ENCODE data around the gene MARCHF10.
"Not testable (repeated sequence)": the region's sequence is repeated elsewhere in the genome, so short reads cannot be mapped to it uniquely, and the experiment has no call there.

The MARCHF10 gene, protein sequence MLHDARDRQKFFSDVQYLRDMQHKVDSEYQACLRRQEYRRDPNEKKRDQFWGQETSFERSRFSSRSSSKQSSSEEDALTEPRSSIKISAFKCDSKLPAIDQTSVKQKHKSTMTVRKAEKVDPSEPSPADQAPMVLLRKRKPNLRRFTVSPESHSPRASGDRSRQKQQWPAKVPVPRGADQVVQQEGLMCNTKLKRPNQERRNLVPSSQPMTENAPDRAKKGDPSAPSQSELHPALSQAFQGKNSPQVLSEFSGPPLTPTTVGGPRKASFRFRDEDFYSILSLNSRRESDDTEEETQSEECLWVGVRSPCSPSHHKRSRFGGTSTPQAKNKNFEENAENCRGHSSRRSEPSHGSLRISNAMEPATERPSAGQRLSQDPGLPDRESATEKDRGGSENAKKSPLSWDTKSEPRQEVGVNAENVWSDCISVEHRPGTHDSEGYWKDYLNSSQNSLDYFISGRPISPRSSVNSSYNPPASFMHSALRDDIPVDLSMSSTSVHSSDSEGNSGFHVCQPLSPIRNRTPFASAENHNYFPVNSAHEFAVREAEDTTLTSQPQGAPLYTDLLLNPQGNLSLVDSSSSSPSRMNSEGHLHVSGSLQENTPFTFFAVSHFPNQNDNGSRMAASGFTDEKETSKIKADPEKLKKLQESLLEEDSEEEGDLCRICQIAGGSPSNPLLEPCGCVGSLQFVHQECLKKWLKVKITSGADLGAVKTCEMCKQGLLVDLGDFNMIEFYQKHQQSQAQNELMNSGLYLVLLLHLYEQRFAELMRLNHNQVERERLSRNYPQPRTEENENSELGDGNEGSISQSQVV

DNA sequence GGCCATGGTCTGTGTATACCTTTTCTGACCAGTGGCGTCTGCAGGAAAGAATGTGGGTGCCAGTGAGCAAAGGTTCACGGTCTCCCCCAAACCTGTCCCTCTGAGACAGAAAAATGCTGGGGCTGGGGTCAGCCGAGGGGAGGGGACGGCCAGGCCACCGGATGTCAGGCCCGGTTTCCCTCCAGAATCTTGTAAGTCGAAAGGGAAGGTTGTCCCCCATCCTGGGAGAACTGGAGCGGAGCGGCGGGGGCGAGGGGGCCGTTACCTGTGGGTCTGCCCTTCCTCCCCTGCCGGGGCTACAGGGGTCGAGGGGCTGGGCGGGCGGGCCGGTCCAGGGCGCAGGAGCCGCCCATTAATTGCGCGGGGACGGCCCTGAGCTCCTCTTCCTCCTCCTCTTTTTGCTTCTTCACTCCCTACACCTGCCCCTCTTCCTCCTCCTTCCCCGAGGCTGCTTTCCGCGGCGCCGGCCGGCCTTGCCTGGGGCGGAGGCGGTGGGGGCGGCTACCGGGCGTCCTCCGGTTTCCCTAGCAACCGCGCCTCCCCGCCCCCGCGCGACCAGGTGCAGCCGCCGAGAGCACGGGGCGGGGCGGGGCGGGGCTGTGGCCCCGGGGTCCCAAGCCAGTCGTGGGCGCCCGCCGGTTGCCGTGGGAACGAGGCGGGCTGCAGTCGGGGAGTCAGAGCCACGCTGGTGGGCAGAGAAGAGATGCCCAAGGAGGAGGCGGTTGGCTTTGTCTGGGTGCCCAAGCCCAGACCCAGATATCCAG, at the start of gene MARCHF10:
TSS of gene MARCHF10 (minus strand) at position 503 of the 764 bp plus-strand sequence. CDS start 6,579 bp downstream, outside the sequence.
- H3K9ac ChIP-seq (ENCODE audit: low read depth, low read length), result peak within 1 kb of the TSS; percentile 45; the same call in 1 of the 2 replicates
- peaks cover 7% of the 10 kb centered on the region; the same call in 1 of the 2 replicates for H3K4me1 ChIP-seq (ENCODE audit: insufficient read depth, low read length)

DNA sequence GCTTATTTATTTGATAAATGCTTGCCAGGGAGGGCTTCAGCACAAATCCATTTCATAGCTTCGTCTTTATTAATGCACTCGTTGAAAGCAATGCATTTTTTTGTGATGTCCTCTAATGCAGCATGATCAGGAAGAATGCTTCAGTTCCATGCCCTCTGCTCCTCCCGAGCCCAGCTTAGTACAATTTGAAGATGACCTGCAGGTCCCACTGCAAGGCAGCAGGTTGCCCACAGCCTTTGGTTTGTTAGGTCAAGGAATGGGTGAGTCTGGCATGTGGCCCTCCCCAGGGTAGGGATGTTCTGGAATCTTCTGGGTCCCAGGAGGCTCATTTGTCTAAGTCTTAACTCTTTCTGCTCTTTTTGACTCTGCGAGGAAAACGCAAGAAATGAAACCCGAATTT, 49.4 kb upstream of the MARCHF10 start:
- H3K9me3 ChIP-seq (ENCODE audit: control insufficient read depth, insufficient read depth, low read length), result no peaks in the 10 kb centered on the region
- no peak overlapping the region for H3K9ac ChIP-seq (ENCODE audit: low read depth, low read length)
- no peaks in the 10 kb centered on the region for H3K4me1 ChIP-seq (ENCODE audit: insufficient read depth, low read length)
- no peaks in the 10 kb centered on the region for H3K36me3 ChIP-seq (ENCODE audit: insufficient read depth, low read length)

More for the DNA sequence above, at the start of gene MARCHF10:
- H3K36me3 ChIP-seq (ENCODE audit: insufficient read depth, low read length), result no peaks in the 10 kb centered on the region
- no peaks in the 10 kb centered on the region; the same call in 1 of the 2 replicates for H3K9me3 ChIP-seq (ENCODE audit: control insufficient read depth, insufficient read depth, low read length)

DNA sequence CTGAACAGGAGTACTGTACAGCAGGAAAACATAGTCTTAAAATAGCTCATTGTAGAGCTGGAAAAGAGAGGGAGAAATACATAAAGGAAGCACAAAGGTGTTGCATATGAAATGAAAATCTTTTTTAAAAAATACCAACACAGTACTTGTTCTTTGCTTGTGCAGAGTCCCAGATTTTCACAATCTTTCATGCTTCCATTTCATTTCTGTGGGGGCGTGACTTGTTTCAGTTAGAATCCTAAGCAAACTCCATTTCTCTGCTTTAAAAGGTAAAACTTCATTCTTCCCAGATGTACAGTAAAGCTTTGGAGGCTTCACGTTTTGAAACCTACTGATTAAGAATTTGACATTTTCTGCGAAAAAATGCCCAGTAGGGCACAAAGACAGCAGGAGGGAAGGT, 48.5 kb upstream of the MARCHF10 start:
- H3K4me1 ChIP-seq (ENCODE audit: insufficient read depth, low read length), result no peaks in the 10 kb centered on the region
- no peaks in the 10 kb centered on the region for H3K36me3 ChIP-seq (ENCODE audit: insufficient read depth, low read length)
- H3K9me3 ChIP-seq (ENCODE audit: control insufficient read depth, insufficient read depth, low read length), result no peaks in the 10 kb centered on the region
- no peak overlapping the region for H3K9ac ChIP-seq (ENCODE audit: low read depth, low read length)

DNA sequence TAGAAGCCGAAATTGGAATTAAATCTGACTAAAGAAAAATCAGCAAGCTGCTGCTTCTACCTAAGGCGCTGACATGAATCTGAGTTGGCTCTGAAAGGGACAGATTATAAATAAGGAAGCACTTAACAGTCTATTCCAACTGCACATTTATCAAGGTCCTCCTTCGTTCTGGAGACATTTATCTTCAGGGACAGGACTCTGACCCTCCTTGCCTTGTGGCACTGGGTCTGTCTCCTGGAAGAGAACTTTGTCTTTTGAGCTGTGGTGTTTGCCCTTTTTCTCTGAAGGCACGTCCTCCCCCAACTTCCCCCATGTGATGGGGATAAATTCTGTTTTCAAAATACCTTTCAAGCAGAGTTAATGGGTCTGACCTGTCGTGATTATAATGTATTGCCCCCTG, 47.0 kb upstream of the MARCHF10 start:
- Histone ChIP-seq H3K36me3 (ENCODE audit: insufficient read depth, low read length) (no peaks in the 10 kb centered on the region), H3K4me1 (ENCODE audit: insufficient read depth, low read length) (no peaks in the 10 kb centered on the region), H3K9me3 (ENCODE audit: control insufficient read depth, insufficient read depth, low read length) (no peaks in the 10 kb centered on the region), H3K9ac (ENCODE audit: low read depth, low read length) (no peak overlapping the region)

DNA sequence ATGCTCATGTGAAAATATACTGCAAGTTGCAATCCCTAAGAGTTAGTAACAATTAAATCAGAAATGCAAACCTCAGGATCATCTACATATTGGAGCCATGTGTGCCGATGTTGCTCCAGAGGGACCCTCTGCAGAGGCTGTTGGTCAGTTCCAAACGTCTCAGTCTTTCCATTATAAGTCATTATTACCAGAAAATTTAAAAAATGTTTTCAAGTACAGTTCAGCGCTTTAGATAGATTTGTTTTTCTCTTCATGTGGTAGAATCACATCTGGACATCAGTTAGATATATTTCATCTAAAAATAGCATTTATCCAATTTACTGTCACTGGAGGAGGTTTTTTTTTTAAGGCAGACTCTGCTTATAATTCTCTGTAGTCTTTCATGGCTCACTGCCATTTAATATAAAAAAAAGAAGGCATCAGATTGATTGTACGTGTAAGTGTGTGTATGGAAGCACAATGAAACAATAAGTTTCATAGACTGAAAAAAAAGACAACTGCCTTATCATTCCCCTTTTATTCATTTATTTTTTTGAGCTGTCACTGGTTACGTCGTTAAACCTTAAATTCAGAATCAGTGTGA, 46.1 kb upstream of the MARCHF10 start:
- Histone ChIP-seq H3K4me1 (ENCODE audit: insufficient read depth, low read length) (no peaks in the 10 kb centered on the region), H3K36me3 (ENCODE audit: insufficient read depth, low read length) (no peaks in the 10 kb centered on the region)

DNA sequence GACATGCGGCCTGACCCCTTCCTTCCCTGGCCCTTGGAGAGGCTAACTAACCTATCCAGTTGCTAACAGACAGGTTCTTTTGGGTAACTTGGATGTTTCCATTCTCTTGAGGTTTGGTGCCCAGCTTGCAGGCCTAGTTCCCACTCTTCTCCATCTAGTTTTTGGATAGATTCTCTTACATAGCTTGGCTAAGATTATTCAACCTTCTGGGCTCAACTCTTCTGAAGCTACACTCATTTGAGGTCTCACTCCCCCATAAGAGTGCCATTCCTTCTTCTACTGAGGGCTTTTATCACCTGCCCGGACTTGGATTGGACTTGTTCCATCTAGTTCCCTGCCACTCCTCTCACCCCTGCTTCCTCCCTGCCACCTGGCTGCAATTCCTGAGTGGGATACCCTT, 44.1 kb upstream of the MARCHF10 start:
- Histone ChIP-seq H3K36me3 (ENCODE audit: insufficient read depth, low read length) (no peaks in the 10 kb centered on the region), H3K4me1 (ENCODE audit: insufficient read depth, low read length) (no peaks in the 10 kb centered on the region), H3K9ac (ENCODE audit: low read depth, low read length) (no peak overlapping the region), H3K9me3 (ENCODE audit: control insufficient read depth, insufficient read depth, low read length) (no peaks in the 10 kb centered on the region)

More for the DNA sequence above, 46.1 kb upstream of the MARCHF10 start:
- Histone ChIP-seq H3K9ac (ENCODE audit: low read depth, low read length) (no peak overlapping the region), H3K9me3 (ENCODE audit: control insufficient read depth, insufficient read depth, low read length) (no peaks in the 10 kb centered on the region)

DNA sequence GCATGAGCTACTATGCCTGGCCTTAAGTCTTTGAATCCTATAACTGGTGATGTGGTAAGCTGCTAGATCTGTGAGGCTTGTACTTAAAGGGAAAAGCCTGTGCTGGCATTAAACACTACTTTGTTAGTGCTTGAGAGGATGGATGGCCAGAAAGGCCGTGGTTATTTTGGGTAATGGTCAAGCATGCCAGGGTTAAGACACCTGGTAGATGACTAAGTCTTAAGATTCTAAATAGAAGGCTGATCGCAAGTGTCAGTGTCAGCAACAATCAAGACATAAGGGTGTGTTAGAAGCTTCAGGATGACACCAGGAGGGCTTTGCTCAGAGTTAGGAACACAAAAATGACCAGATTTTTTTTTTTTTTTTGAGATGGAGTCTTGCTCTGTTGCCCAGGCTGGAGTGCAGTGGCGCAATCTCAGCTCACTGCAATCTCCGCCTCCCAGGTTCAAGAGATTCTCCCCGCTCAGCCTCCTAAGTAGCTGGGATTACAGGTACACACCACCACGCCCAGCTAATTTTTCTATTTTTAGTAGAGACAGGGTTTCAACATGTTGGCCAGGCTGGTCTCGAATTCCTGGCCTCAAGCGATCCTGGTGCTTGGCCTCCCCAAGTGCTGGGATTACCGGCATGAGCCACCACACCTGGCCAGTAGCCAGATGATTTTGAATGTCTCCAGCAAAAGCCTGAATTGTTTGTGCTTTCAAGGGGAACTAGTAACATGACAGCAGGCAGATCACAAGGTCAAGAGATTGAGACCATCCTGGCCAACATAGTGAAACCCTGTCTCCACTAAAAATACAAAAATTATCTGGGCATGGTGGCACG, 41.7 kb upstream of the MARCHF10 start:
- H3K9ac ChIP-seq (ENCODE audit: low read depth, low read length); H3K36me3 ChIP-seq (ENCODE audit: insufficient read depth, low read length); H3K9me3 ChIP-seq (ENCODE audit: control insufficient read depth, insufficient read depth, low read length); H3K4me1 ChIP-seq (ENCODE audit: insufficient read depth, low read length): not testable (repeated sequence)

DNA sequence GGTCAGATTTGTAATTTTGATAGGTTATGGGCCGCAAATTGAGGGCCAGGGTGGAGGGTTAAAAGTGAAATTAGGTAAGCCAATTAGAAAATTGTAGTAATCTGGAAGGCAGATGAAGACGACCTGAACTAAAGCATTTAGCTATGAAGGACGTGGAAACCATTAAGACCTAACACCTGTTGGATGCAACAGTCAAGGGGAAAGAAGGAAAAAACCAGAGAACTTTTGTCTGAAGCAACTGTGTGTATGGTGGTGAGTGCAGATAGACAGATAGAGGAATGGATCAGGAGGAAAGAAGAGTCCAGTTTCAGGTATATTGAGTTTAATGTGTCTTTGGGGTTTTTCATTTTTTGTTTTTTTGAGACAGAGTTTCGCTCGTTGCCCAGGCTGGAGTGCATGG, 40.2 kb upstream of the MARCHF10 start:
- Histone ChIP-seq H3K36me3 (ENCODE audit: insufficient read depth, low read length) (no peaks in the 10 kb centered on the region), H3K4me1 (ENCODE audit: insufficient read depth, low read length) (no peaks in the 10 kb centered on the region), H3K9ac (ENCODE audit: low read depth, low read length) (no peak overlapping the region), H3K9me3 (ENCODE audit: control insufficient read depth, insufficient read depth, low read length) (no peaks in the 10 kb centered on the region)

DNA sequence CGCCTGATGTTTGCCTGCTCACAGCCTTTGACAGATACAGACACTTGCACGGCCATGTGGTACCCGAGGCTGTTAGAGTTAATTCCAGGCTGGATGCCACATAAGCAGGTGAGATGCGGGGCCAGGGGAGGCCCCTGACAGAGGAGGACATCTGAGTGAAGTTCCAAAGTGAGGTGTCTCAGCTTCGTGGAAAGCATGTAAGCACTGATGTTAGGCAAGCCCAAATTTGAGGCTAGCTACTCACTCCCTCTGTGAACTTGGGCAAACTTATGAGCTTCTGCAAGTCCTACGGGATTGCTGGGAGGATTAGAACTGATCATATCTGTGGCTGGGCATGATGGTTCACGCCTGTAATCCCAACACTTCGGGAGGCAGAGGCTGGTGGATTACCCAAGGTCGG, 39.3 kb upstream of the MARCHF10 start:
- Histone ChIP-seq H3K9me3 (ENCODE audit: control insufficient read depth, insufficient read depth, low read length) (no peaks in the 10 kb centered on the region), H3K36me3 (ENCODE audit: insufficient read depth, low read length) (no peaks in the 10 kb centered on the region), H3K4me1 (ENCODE audit: insufficient read depth, low read length) (no peaks in the 10 kb centered on the region), H3K9ac (ENCODE audit: low read depth, low read length) (no peak overlapping the region)

DNA sequence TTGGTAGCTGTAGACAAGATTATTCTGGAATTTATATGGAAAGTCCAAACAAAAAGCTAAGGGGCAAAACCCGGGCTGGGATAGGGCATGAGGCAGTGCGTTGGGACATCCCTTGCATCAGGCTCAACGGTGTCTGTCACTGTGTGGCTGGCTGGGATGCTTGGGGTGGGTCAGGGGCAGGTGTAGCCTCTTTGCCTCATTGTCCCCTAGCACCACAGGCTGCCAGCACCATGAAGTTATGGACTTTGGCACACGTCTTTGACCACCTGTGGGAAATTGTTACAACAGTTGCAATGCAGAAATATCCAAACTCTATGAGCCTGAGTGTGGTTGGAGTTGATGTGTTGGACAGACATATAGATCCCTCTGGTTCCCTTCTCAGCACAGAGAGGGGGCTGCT, 32.8 kb upstream of the MARCHF10 start:
- Histone ChIP-seq H3K4me1 (ENCODE audit: insufficient read depth, low read length) (no peaks in the 10 kb centered on the region), H3K9me3 (ENCODE audit: control insufficient read depth, insufficient read depth, low read length) (peaks cover 3% of the 10 kb centered on the region; the same call in 1 of the 2 replicates), H3K36me3 (ENCODE audit: insufficient read depth, low read length) (no peaks in the 10 kb centered on the region), H3K9ac (ENCODE audit: low read depth, low read length) (no peak overlapping the region)

DNA sequence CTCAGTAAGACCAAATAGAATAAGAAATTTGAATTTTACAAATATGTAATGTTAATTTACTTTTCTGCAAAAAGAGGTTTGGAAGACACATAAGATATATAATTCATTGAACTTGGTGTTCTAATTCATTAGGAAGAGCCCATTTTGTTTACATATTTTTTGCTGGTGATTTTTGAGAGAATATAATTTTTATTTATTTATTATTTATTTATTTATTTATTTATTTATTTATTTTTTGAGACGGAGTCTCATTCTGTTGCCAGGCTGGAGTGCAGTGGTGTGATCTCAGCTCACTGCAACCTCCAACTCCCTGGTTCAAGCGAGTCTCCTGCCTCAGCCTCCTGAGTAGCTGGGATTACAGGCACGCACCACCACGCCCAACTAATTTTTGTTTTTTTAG, 25.7 kb upstream of the MARCHF10 start:
- H3K4me1 ChIP-seq (ENCODE audit: insufficient read depth, low read length); H3K9me3 ChIP-seq (ENCODE audit: control insufficient read depth, insufficient read depth, low read length); H3K36me3 ChIP-seq (ENCODE audit: insufficient read depth, low read length); H3K9ac ChIP-seq (ENCODE audit: low read depth, low read length): not testable (repeated sequence)

DNA sequence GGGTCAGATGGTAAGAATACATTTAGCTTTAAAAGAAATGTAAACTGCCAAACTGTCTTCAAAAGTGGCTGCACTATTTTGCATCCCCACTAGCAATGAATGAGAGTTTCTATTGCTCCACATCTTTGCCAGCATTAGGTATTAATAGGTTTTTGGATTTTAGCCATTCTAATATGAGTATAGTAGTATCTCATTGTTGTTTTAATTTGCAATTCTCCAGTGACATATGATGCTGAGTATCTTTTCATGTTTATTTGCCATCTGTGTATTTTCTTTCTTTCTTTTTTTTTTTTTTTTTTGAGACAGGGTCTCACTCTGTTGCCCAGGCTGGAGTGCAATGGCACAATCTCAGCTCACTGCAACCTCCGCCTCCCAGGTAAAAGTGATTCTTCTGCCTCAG, 24.3 kb upstream of the MARCHF10 start:
- H3K9ac ChIP-seq (ENCODE audit: low read depth, low read length), result no peak overlapping the region
- H3K4me1 ChIP-seq (ENCODE audit: insufficient read depth, low read length), result no peaks in the 10 kb centered on the region
- H3K36me3 ChIP-seq (ENCODE audit: insufficient read depth, low read length), result no peaks in the 10 kb centered on the region
- H3K9me3 ChIP-seq (ENCODE audit: control insufficient read depth, insufficient read depth, low read length), result peaks cover 3% of the 10 kb centered on the region; the same call in 1 of the 2 replicates

DNA sequence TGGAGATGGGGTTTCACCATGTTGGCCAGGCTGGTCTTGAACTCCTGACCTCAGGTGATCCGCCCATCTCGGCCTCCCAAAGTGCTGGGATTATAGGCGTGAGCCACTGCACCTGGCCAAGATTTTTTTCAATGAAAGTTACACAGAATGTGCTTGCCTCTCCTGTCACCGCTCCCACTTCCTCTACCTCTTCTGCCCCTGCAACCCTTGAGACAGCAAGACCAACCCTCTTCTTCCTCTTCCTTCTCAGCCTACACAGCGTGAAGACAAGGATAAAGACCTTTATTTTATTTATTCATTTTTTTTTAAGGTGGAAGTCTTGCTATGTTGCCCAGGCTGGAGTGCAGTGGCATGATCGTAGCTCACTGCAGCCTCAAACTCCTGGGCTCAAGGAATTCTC, 23.0 kb upstream of the MARCHF10 start:
- H3K4me1 ChIP-seq (ENCODE audit: insufficient read depth, low read length); H3K9me3 ChIP-seq (ENCODE audit: control insufficient read depth, insufficient read depth, low read length); H3K36me3 ChIP-seq (ENCODE audit: insufficient read depth, low read length); H3K9ac ChIP-seq (ENCODE audit: low read depth, low read length): not testable (repeated sequence)
